ENCODE results near the gene NCAPD3. TPM values are rescaled to one million over a fixed set of nuclear protein-coding genes. Genes with fewer than 3 reads are reported as not detected.

NCAPD3 gene
- total and polyA plus RNA-seq, 2 of the 13 experiments (the other 11 are each of a cell fraction or from before 2014, with no cell fraction given): 20.7 to 25.6 TPM

DNA sequence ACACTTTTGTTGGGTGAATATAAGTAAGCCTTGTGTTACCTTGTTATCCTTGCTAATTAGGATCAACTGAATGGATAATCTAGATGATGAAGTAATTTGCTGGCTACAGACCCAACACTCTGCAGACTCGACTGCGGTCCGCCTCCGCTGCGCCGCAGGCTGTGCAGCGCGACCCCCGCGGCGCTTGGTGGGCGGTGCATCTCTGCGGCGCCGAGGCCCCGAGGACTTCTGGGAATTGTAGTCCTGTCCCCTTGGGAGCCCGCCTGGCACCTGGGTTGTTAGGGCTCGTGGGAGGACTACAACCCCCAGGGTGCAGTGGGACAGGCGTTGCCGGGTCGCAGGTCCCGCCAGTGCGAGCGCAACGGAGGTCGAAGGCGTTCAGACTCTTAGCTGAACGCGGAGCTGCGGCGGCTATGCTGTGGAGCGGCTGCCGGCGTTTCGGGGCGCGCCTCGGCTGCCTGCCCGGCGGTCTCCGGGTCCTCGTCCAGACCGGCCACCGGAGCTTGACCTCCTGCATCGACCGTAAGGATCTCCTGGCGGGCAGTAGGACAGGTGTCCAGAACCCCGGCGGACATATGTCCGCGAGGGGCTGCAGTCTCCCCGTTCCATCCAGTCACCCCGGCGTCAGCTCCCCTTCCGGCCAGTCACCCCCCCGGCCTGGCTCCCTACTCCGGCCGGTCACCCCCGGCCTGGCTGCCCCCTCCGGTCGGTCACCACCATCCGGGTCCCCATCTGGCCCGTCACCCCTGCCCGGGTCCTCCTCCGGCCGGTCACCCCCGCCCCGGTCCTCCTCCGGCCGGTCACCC, 29.6 kb upstream of the NCAPD3 start, which contains the start of the genes ACAD8 and THYN1 (continued):
- TF ChIP-seq, protein P1, sequence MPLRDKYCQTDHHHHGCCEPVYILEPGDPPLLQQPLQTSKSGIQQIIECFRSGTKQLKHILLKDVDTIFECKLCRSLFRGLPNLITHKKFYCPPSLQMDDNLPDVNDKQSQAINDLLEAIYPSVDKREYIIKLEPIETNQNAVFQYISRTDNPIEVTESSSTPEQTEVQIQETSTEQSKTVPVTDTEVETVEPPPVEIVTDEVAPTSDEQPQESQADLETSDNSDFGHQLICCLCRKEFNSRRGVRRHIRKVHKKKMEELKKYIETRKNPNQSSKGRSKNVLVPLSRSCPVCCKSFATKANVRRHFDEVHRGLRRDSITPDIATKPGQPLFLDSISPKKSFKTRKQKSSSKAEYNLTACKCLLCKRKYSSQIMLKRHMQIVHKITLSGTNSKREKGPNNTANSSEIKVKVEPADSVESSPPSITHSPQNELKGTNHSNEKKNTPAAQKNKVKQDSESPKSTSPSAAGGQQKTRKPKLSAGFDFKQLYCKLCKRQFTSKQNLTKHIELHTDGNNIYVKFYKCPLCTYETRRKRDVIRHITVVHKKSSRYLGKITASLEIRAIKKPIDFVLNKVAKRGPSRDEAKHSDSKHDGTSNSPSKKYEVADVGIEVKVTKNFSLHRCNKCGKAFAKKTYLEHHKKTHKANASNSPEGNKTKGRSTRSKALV (CRISPR knock-in tag; IDR thresholded peaks at IDR 0.05): no peak
- TF ChIP-seq ONECUT2 (CRISPR knock-in tag; IDR thresholded peaks at IDR 0.05) (no peak), ZNF746 (CRISPR knock-in tag; IDR thresholded peaks at IDR 0.05) (no peak), ZNF430 (CRISPR knock-in tag; IDR thresholded peaks at IDR 0.05) (no peak; the same call in 1 of the 2 replicates), NKX3-1 (CRISPR knock-in tag; IDR thresholded peaks at IDR 0.05) (no peak), SRY (CRISPR knock-in tag; IDR thresholded peaks at IDR 0.05) (0 out of 2 replicates have a peak, but pooled peaks have one; percentile 23), ZBTB7A (CRISPR knock-in tag; IDR thresholded peaks at IDR 0.05) (peak; percentile 79), KLF6 (CRISPR knock-in tag; IDR thresholded peaks at IDR 0.05) (peak; percentile 83), PPARG (CRISPR knock-in tag; conservative IDR thresholded peaks at IDR 0.05) (peak; percentile 61), SNRNP70 (IDR thresholded peaks at IDR 0.05; ENCODE audit: low read depth, low read length) (no peak), TBX3 (IDR thresholded peaks at IDR 0.05; ENCODE audit: borderline replicate concordance) (no peak), SMAD9 (CRISPR knock-in tag; IDR thresholded peaks at IDR 0.05) (0 out of 2 replicates have a peak, but pooled peaks have one; percentile 37)
- TF ChIP-seq, protein P2, sequence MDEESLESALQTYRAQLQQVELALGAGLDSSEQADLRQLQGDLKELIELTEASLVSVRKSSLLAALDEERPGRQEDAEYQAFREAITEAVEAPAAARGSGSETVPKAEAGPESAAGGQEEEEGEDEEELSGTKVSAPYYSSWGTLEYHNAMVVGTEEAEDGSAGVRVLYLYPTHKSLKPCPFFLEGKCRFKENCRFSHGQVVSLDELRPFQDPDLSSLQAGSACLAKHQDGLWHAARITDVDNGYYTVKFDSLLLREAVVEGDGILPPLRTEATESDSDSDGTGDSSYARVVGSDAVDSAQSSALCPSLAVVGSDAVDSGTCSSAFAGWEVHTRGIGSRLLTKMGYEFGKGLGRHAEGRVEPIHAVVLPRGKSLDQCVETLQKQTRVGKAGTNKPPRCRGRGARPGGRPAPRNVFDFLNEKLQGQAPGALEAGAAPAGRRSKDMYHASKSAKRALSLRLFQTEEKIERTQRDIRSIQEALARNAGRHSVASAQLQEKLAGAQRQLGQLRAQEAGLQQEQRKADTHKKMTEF (CRISPR knock-in tag; IDR thresholded peaks at IDR 0.05): peak; percentile 87
- TF ChIP-seq, protein P3, sequence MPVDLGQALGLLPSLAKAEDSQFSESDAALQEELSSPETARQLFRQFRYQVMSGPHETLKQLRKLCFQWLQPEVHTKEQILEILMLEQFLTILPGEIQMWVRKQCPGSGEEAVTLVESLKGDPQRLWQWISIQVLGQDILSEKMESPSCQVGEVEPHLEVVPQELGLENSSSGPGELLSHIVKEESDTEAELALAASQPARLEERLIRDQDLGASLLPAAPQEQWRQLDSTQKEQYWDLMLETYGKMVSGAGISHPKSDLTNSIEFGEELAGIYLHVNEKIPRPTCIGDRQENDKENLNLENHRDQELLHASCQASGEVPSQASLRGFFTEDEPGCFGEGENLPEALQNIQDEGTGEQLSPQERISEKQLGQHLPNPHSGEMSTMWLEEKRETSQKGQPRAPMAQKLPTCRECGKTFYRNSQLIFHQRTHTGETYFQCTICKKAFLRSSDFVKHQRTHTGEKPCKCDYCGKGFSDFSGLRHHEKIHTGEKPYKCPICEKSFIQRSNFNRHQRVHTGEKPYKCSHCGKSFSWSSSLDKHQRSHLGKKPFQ (CRISPR knock-in tag; IDR thresholded peaks at IDR 0.05; ENCODE audit: insufficient replicate concordance): peak; percentile 16
- TF ChIP-seq, protein P4, sequence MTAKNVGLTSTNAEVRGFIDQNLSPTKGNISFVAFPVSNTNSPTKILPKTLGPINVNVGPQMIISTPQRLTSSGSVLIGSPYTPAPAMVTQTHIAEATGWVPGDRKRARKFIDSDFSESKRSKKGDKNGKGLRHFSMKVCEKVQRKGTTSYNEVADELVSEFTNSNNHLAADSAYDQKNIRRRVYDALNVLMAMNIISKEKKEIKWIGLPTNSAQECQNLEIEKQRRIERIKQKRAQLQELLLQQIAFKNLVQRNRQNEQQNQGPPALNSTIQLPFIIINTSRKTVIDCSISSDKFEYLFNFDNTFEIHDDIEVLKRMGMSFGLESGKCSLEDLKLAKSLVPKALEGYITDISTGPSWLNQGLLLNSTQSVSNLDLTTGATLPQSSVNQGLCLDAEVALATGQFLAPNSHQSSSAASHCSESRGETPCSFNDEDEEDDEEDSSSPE (CRISPR knock-in tag; IDR thresholded peaks at IDR 0.05): peak; percentile 94
- TF ChIP-seq, protein P5, sequence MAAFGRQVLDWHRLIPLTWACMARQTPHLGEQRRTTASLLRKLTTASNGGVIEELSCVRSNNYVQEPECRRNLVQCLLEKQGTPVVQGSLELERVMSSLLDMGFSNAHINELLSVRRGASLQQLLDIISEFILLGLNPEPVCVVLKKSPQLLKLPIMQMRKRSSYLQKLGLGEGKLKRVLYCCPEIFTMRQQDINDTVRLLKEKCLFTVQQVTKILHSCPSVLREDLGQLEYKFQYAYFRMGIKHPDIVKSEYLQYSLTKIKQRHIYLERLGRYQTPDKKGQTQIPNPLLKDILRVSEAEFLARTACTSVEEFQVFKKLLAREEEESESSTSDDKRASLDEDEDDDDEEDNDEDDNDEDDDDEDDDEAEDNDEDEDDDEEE (CRISPR knock-in tag; IDR thresholded peaks at IDR 0.05): 0 out of 2 replicates have a peak, but pooled peaks have one; percentile 51
- TF ChIP-seq, protein P6, sequence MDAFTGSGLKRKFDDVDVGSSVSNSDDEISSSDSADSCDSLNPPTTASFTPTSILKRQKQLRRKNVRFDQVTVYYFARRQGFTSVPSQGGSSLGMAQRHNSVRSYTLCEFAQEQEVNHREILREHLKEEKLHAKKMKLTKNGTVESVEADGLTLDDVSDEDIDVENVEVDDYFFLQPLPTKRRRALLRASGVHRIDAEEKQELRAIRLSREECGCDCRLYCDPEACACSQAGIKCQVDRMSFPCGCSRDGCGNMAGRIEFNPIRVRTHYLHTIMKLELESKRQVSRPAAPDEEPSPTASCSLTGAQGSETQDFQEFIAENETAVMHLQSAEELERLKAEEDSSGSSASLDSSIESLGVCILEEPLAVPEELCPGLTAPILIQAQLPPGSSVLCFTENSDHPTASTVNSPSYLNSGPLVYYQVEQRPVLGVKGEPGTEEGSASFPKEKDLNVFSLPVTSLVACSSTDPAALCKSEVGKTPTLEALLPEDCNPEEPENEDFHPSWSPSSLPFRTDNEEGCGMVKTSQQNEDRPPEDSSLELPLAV (CRISPR knock-in tag; conservative IDR thresholded peaks at IDR 0.05; ENCODE audit: low read depth): no peak
